Activated T-helper 1 cell treated with anti-CD3 and anti-CD28 coated beads, Interleukin-2, amount 50 U/mL, for 16 hours (primary cell): ENCODE data around the gene SLC13A1.
"Not testable (repeated sequence)": the region's sequence is repeated elsewhere in the genome, so short reads cannot be mapped to it uniquely, and the experiment has no call there.

Experiments
- DNase-seq, 2 donors: peaks; one replicate each; pipeline ENCODE4 v3.0.0-alpha.2; 2020; ENCODE audit warnings: low read depth in 1 of 2, low spot score in 1 of 2

Gene SLC13A1, protein sequence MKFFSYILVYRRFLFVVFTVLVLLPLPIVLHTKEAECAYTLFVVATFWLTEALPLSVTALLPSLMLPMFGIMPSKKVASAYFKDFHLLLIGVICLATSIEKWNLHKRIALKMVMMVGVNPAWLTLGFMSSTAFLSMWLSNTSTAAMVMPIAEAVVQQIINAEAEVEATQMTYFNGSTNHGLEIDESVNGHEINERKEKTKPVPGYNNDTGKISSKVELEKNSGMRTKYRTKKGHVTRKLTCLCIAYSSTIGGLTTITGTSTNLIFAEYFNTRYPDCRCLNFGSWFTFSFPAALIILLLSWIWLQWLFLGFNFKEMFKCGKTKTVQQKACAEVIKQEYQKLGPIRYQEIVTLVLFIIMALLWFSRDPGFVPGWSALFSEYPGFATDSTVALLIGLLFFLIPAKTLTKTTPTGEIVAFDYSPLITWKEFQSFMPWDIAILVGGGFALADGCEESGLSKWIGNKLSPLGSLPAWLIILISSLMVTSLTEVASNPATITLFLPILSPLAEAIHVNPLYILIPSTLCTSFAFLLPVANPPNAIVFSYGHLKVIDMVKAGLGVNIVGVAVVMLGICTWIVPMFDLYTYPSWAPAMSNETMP

DNA sequence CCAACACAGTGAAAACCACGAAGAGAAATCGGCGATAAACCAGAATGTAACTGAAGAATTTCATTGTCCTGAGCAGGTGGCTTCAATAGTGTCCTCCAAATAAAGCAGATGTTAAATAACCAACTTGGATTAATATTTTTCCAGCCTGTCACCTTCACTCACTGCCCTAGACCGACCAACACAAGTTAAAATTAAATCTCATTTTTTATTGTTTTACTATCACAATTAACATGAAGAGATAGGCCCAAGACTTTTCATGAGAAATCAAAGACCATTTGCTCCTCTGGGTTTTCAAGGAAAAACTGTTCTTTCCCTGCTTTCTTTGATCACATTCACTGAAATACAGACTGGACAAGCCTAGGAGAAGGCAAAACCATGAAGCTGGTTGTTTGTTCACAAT, at the start of gene SLC13A1:
TSS of gene SLC13A1 (minus strand) at position 87 of the 400 bp plus-strand sequence. CDS start at position 64, 23 bp downstream.
- no peak for DNase-seq

DNA sequence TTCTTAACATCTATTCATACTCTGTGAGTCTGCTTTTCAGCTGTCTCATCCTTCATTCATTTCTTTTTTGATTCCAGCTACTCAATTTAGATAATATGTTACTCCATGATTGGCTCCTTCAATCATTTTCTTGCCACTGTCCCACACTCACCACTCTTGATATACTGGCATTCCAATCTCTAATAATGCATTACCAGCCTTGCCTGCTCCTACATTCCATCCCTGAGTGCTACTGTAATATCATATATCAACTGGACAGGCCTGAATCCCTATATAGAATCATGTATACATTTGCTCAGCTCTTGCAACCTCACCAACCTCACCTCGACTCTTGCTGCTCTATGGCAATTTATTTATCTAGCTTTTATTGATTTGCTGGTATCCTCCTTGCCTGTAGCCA, 45.0 kb upstream of the SLC13A1 start:
- no peak for DNase-seq

DNA sequence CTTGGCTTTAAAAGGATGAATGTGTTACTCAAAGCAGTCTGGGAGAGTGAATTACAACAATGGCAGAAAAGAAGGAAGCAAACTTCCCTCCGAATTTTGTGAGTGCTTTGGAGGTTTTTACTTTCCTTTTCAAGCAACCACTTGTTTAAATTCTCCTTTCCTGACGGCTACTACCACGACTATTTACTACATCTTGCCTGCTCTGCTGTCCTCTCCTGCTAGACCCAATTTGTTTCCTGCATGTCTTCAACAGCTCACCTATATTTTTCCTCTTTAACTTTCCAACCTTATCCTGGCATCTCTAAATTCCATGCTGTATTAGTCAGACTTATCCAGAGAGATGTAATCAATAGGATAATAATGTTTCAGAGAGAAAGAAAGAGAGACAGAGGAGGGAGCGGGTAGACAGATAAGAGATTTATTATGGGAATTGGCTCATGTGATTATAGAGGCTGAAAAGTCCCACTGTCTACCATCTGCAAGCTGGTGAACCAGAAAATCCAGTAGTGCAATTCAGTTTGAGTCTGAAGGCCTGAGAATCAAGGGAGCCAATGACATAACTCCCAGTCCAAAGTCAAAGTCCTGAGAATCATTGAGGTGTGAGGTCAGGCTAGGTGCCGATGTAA, 42.8 kb upstream of the SLC13A1 start:
- DNase-seq, result no peak

DNA sequence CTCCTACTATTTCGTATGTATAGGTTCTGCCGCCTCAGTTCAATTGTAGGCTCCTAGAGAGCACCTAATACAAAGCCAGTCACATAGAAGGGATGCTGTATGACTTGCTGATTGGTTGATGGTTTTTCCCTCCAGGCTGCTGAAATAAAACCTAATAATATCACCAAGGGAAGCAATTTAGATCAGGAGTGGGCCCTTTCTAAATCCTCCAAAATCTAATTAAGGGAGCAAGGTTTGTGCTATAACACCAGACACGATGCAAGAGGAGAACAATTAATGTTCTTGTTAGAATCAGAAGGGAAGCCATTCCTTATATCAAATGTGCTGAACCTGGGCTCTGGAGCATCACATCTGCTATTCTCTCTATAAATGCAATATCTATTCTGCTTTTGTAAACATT, 42.0 kb upstream of the SLC13A1 start:
- DNase-seq, result no peak

DNA sequence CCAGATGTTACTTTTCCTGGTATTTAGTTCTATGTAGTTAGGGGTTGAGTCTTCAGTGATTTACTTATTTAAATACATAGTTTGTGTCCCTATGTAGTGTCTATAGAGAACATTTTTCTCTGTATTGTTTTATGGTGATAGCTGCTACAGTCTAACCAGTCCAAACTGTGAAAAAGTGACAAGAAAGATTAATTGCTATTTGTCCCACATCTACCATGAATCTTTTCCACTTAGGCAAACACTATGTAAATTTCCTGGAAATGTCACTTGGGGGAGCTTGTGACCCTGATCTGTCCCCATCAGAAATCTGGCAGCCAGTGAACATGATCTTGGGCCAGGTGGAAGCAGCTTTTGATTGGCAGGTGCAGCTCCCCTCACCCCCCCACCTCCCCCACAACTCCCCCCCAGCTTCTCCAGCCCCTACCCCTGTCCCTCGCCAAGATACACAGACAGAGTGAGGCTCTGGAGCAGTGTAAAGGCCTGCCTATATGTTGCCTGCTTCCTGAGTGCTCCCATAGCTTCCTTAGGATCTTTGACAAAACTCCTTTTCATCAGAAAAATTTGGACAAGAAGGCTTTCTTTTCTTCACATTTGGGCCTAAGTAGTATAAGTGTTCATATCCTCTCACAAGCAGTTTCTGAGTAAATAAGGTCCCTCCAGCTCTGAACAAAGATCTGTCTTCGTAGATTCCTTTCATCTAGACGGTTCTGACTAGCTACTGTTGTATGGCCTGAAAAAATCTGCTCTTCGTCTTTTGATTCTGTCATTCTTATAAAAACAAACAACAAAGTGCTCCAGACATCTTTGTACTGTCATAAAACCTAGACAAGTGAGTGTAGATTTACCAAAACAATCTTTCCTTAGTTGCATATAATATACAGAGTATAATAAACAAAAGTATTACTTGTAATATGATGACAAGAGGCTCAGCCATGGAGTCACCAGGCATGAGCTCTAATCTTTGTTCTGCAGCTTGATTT, 31.5 kb upstream of the SLC13A1 start:
- no peak for DNase-seq

DNA sequence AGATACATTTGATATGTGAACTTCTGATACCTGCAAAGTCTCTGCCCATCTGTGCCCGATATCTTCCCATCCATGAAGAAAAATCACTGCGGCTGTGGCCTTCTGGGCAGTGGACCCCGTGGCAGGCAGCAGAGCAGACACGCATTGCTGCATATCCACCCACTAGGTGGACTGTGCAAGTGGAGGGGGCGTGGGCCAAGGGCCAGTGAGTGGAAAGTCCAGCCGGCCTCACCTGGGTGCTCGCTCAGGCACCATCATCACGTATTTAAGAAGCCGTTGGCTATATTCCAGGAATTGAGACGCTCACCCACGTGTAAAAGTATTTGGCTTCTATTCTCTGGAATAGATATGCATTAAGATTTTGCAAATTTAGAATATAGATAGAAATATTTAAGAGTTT, 30.8 kb upstream of the SLC13A1 start:
- DNase-seq, result no peak

DNA sequence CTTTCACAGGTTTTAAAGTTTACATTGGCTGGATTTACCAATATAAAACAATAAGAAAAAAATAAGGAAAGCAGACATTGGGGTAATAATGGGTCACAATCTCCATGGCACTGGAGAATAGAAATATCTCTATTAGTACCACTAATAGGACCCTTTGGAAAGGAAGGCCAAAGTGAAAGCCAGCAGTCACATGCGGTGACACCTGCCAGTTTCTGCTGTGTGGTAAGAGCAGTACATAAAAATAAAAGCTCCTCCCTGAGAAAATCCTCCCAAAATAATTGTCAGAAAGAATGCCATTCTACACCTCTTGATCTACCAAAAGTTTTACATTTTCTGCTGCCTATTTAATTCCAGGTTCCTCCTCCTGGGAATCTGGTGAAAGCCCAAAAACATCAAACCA, 30.4 kb upstream of the SLC13A1 start:
- DNase-seq, result no peak

DNA sequence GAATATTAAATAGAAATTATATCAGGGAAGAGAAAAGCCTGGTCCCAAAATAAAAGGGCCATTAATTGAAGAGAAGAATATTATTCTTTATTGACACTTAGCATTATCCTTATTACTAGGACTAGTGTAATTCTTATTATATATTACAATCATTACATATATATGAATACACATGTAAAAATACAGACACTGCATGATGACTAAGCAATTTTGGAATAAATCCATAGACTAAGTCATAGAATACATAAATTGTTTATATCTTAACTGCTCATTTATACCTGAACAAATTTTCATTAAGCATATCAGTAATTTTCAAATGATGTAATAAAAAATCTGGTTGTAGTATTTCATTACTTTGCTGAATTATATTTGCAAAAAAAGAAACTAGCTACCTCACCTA, 29.7 kb upstream of the SLC13A1 start:
- no peak for DNase-seq

DNA sequence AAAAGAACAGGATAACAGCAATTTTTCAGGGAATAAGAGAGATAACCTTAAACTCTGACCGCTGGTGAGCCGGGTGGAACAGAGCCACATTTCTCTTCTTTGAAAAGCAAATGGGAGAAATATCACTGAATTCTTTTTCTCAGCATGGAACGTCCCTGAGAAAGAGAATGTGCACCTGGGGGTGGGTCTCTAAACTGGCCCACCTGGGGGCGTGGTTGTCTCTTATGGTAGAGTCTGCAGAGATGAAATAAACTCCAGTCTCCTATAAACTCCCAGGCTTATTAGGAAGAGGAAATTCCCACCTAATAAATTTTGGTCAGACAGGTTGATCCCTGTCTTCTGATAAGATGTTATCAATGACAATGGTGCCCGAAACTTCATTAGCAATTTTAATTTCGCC, 27.9 kb upstream of the SLC13A1 start:
- DNase-seq, result not testable (repeated sequence)

DNA sequence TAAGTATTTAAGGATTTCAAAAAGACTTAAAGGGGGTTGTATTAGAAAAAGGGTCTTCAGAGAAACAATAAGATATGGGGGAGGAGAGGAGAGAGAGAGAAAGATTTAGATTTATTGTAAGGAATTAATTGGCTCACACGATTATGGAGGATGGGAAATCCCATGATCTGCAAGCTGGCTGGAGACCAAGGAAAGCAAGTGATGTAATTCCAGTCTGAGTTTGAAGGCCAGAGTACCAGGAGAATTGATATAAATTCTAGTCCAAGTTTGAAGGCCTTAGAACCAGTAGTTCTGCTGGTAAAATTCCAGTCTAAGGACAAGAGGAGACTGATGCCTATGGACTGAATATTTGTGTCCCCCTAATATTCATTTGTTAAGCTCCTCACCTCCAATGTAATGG, 20.6 kb upstream of the SLC13A1 start:
- DNase-seq, result no peak

DNA sequence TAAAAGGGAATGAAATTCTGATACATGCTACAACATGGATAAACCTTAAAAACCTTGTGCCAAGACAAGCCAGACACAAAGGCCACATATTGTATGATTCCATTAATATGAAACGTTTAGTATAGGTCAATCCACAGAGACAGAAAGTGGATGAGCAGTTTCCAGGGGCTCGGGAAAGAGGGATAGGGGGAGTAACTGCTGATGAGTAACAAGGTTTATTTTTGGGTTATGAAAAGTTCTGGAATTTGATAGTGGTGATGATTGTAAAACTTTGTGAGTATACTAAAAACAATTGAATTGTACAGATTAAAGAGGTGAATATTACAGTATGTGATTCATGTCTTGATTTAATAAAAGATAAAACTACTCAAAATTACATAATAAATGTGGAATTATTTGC, 19.1 kb upstream of the SLC13A1 start:
- no peak for DNase-seq

DNA sequence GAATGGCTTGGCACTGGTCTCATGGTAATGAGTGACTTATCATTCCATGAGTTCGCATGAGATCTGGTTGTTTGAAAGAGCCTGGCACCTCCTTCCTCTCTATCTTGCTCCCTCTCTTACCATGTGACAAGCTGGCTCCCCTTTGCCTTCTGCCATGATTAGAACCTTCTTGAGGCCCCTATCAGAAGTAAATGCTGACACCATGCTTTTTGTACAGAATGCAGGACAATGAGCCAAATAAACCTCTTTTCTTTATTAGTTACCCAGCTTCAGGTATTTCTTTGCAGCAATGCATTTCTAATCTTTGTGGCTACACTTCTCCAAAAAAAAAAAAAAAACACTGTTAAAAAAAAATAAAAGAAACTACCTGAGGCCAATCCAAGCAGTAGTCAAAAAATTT, 17.1 kb upstream of the SLC13A1 start:
- no peak for DNase-seq

DNA sequence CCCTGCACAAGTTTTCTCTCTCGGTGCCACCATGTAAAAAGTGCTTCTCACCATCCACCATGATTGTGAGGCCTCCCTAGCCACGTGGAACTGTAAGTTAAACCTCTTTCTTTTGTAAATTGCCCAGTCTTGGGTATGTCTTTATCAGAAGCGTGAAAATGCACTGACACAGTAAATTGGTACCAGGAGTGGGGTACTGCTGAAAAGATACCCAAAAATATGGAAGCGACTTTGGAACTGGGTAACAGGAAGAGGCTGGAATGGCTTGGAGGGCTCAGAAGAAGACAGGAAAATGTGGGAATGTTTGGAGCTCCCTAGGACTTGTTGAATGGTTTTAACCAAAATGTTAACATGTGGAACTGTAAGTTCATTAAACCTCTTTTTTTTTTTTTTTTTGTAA, 15.6 kb upstream of the SLC13A1 start:
- no peak for DNase-seq

DNA sequence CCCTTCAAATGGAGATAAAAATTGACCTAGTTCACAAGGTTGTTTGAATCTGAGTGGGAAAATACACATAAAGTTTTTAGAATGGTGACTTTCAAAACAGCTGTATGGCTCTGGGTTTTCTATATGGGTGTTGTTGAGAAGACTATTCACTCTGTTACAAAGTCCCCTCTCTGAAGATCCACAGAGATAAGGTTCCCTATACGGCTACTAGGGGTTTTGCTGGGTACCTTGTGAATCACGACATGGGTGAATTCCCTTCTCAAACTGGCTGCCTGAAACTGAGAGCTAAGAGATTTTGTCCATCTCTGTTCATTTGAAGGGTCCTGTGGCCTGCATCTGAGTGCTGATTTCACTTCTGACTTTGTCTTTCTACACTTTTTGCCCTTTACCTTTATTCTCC, 11.8 kb upstream of the SLC13A1 start:
- no peak for DNase-seq

DNA sequence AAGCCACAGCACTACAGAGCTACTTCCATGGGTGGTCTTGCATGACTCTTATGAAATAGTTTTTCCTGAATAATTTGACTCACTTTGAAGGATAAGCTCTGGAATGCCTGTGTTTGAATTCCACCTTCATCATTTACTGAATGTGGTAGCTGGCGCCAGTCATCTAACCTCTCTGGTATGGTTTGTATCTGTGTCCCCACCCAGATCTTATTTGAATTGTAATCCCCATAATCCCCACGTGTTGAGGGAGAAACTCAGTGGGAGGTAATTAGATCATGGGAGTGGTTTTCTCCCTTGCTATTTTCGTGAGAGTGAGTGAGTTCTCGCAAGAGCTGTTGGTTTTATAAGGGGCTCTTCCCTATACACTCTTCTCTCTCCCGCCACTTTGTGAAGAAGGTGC, 11.2 kb upstream of the SLC13A1 start:
- DNase-seq, result no peak

DNA sequence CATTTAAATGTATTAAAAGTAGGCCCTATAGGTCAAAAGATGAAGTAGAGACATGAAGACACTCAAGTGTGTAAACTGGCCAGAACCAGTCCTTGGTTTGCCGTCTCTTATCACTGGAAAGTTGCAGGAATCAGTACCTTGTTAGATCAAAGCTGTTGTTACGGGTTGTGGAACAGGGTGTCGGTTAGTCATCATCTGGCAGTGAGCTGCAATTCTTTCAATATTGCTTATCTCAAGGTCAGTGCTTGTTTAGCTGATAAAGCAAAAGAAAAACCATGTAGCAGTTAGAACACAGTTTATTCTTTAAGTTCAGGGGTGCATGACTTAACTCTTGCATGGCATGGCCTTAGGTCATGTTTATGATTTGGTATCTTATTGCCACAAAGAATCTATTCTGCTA, 10.0 kb upstream of the SLC13A1 start:
- DNase-seq, result no peak

DNA sequence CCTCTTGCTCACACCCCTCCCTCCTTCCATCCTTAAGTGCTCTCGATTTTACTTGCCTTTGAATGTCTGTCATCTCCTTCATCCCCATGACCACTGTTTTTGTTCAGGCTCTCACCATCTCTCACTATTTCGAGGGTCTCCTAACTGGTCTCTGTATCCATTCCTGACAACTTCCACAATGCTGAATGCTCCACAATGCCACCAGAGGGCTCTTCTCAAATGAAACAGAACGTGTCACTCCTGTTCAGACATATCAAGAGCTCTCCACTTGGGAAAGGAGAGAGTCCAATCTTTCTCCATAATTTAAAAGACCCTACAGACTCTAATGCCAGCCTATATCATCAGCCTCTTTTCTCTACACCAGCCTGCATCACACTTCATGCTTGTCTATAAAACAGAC, 9.0 kb upstream of the SLC13A1 start:
- no peak for DNase-seq

DNA sequence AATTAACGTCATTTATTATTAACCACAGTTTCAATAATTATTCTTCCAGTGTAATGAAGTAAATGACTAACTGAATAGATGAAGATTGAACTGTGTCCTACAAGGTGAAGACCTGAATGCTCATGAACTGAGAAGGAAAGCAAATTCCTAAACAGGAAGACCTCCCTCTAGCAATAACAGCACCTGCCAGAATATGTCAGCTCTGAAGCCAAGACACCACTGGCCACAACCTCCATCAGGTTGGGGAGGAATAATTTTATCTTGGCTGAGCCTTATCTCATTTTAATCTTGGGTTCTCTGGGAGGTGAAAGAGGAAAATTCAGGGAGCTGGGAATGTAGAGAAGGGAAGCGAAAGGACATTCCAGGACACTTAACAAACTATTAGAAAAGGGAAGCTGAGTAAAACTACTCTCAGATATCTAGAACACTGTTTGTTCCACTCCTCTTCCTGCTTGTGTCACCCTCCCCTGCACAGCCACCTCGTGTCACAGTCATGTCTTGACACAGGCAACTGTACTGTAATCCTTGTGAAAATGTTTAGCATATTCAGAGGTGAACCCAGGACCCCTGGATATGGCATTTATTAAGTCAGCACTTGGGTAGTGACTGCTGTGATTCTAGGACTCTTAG, 4.6 kb upstream of the SLC13A1 start:
- DNase-seq, result no peak

DNA sequence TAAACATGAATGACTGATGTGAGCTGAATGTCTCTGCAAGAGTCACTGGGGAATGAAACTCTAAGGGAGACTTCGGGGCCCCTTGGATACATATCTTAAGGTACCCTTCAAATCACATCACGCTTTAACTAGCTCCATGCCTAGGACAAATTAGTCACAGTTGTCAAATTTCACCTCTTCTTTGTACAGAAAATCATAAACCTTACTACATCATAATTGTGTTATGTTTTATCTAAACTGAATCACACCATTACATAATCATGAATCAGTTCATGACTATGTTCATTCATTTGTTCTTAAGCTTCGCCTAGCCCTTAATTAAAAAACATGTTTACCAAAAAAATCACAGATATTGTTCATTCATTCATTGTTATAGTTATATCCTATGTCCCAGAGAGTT, 2.1 kb upstream of the SLC13A1 start:
- no peak for DNase-seq

DNA sequence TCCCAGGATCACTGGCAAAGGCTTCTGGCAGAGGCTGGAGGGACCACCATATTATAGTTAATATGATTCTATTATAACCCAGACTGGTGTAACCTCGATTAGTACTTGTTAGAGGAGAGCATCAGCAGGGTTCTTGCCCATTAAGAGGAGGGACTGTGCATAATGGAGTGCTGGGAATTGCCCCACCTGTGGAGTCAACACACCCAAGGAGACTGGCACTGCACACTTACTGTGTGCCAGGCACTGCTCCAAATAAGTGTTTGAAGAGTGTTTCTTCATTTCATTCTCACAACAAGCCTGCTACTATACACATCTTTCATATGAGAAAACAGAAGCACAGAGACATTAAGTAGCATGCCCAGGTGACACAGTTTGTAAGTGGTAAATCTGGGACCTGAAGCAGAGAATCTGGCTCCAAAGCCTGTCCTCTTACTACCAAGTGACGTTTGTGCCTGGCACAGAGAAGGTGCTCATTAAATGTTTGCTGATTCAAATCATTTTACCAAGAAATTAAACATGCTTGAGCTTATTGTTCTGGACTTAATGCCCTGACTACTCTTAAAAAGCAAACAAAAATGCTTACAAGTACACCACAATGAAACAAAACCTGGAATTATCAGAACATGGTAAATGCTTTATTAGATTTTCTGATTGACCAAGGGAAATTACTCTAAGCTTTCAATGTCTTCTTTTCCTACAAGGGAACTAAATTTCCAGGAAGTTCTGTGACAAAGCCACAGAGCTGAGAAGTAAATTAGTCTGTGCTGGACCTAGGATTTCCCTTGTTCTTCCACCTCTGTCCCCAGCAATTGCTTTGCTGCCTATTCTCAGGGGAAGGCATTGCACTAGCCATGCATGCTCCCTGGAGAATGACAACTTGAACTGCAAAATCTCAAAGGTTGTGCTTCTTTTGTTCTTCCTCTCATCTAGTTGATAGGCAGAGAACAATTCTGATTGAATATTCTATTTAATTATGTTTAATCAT, 809 bp downstream of the SLC13A1 start:
- no peak for DNase-seq
